Activated T-helper 17 cell treated with anti-CD3 and anti-CD28 coated beads, Interleukin-2, amount 50 U/mL, for 72 hours (primary cell): ENCODE results near the gene CUTA. TPM values are rescaled to one million over a fixed set of nuclear protein-coding genes. Genes with fewer than 3 reads are reported as not detected.
"Not testable (repeated sequence)": the region's sequence is repeated elsewhere in the genome, so short reads cannot be mapped to it uniquely, and the experiment has no call there.

ENCODE experiments used
- ATAC-seq: fragments of 150-1000 bp; cut with Tn5 transposase; replicated peaks from 2 replicates; pipeline ENCODE4 v1.10.0; 2021; ENCODE audit warnings: mild to moderate bottlenecking, moderate library complexity
- H3K27ac Mint-ChIP-seq: one replicate; pipeline ENCODE4 v1.8.0; 2022; ENCODE audit warnings: mixed read lengths
- H3K27me3 Mint-ChIP-seq: one replicate; pipeline ENCODE4 v1.8.0; 2022; ENCODE audit warnings: mixed read lengths
- H3K36me3 Mint-ChIP-seq: one replicate; pipeline ENCODE4 v1.8.0; 2022; ENCODE audit warnings: low read depth, mild to moderate bottlenecking, mixed read lengths
- H3K4me1 Mint-ChIP-seq: one replicate; pipeline ENCODE4 v1.8.0; 2022; ENCODE audit warnings: mixed read lengths
- H3K4me3 Mint-ChIP-seq: one replicate; pipeline ENCODE4 v1.8.0; 2022; ENCODE audit warnings: mild to moderate bottlenecking, mixed read lengths
- H3K9me3 Mint-ChIP-seq: one replicate; pipeline ENCODE4 v1.8.0; 2022; ENCODE audit warnings: mixed read lengths
- total RNA-seq, 2 donors: library from RNA; stranded (reverse); gene quantifications; one replicate each; pipeline ENCODE4 v1.2.3, GENCODE V29; 2022

Gene CUTA
- total RNA-seq, 2 donors from 2014 or later = 163 to 248 TPM

GRCh38 chr6:33390767-33391277 lies 27.1 kb downstream of the CUTA start:
- Mint-ChIP-seq H3K9me3 (no peaks in the 10 kb centered on the region), H3K36me3 (peaks cover 40% of the 10 kb centered on the region), H3K27me3 (no peaks in the 10 kb centered on the region), H3K4me1 (peaks cover 32% of the 10 kb centered on the region), H3K27ac (peak overlapping the region; percentile 92), H3K4me3 (peak overlapping the region; percentile 95)
- ATAC-seq = peak; percentile 0

- Mint-ChIP-seq H3K4me3 (peak overlapping the region; percentile 95), H3K4me1 (peaks cover 29% of the 10 kb centered on the region), H3K27me3 (no peaks in the 10 kb centered on the region)
Observed at GRCh38 chr6:33390173-33390572, 27.7 kb downstream of the CUTA start.

GRCh38 chr6:33384581-33385020 lies 33.3 kb downstream of the CUTA start:
- Mint-ChIP-seq H3K4me3 (no peak overlapping the region), H3K27ac (no peak overlapping the region), H3K36me3 (no peaks in the 10 kb centered on the region), H3K4me1 (no peaks in the 10 kb centered on the region), H3K27me3 (no peaks in the 10 kb centered on the region), H3K9me3 (no peaks in the 10 kb centered on the region)
- no peak for ATAC-seq

More at GRCh38 chr6:33390173-33390572, 27.7 kb downstream of the CUTA start:
- peak overlapping the region; percentile 92 for H3K27ac Mint-ChIP-seq
- H3K36me3 Mint-ChIP-seq = peaks cover 33% of the 10 kb centered on the region
- no peak for ATAC-seq
- no peaks in the 10 kb centered on the region for H3K9me3 Mint-ChIP-seq

GRCh38 chr6:33383427-33384185 lies 34.3 kb downstream of the CUTA start:
- Mint-ChIP-seq H3K4me1 (no peaks in the 10 kb centered on the region), H3K4me3 (no peak overlapping the region)
- ATAC-seq = no peak

GRCh38 chr6:33380272-33380981 lies 37.5 kb downstream of the CUTA start:
- no peaks in the 10 kb centered on the region for H3K4me1 Mint-ChIP-seq
- H3K27ac Mint-ChIP-seq = no peak overlapping the region
- H3K9me3 Mint-ChIP-seq = no peaks in the 10 kb centered on the region
- ATAC-seq = no peak
- no peaks in the 10 kb centered on the region for H3K27me3 Mint-ChIP-seq
- no peaks in the 10 kb centered on the region for H3K36me3 Mint-ChIP-seq
- H3K4me3 Mint-ChIP-seq = no peak overlapping the region

More at GRCh38 chr6:33383427-33384185, 34.3 kb downstream of the CUTA start:
- Mint-ChIP-seq H3K27ac (no peak overlapping the region), H3K36me3 (no peaks in the 10 kb centered on the region), H3K9me3 (no peaks in the 10 kb centered on the region), H3K27me3 (no peaks in the 10 kb centered on the region)

GRCh38 chr6:33379184-33379583 lies 38.7 kb downstream of the CUTA start:
- not testable (repeated sequence) for H3K4me3 Mint-ChIP-seq, H3K4me1 Mint-ChIP-seq, H3K27me3 Mint-ChIP-seq, H3K9me3 Mint-ChIP-seq, H3K27ac Mint-ChIP-seq, ATAC-seq, H3K36me3 Mint-ChIP-seq

- Mint-ChIP-seq H3K4me1 (peaks cover 4% of the 10 kb centered on the region), H3K36me3 (no peaks in the 10 kb centered on the region), H3K4me3 (no peak overlapping the region), H3K9me3 (no peaks in the 10 kb centered on the region), H3K27ac (no peak overlapping the region), H3K27me3 (no peaks in the 10 kb centered on the region)
- ATAC-seq = no peak
Observed at GRCh38 chr6:33377171-33377570, 40.7 kb downstream of the CUTA start.

GRCh38 chr6:33375143-33375671 lies 42.7 kb downstream of the CUTA start:
- H3K27me3 Mint-ChIP-seq = no peaks in the 10 kb centered on the region

GRCh38 chr6:33373960-33374910 lies 43.7 kb downstream of the CUTA start:
- ATAC-seq = no peak
- no peaks in the 10 kb centered on the region for H3K9me3 Mint-ChIP-seq
- no peak overlapping the region for H3K4me3 Mint-ChIP-seq
- peaks cover 4% of the 10 kb centered on the region for H3K4me1 Mint-ChIP-seq
- no peaks in the 10 kb centered on the region for H3K27me3 Mint-ChIP-seq
- H3K27ac Mint-ChIP-seq = peak overlapping the region; percentile 54
- no peaks in the 10 kb centered on the region for H3K36me3 Mint-ChIP-seq

More at GRCh38 chr6:33375143-33375671, 42.7 kb downstream of the CUTA start:
- Mint-ChIP-seq H3K9me3 (no peaks in the 10 kb centered on the region), H3K4me1 (peaks cover 4% of the 10 kb centered on the region), H3K4me3 (no peak overlapping the region), H3K27ac (peak overlapping the region; percentile 54), H3K36me3 (no peaks in the 10 kb centered on the region)
- ATAC-seq = peak; percentile 24

GRCh38 chr6:33372526-33373123 lies 45.3 kb downstream of the CUTA start:
- H3K4me3 Mint-ChIP-seq = no peak overlapping the region
- no peaks in the 10 kb centered on the region for H3K27me3 Mint-ChIP-seq
- H3K36me3 Mint-ChIP-seq = no peaks in the 10 kb centered on the region
- peaks cover 4% of the 10 kb centered on the region for H3K4me1 Mint-ChIP-seq
- H3K9me3 Mint-ChIP-seq = no peaks in the 10 kb centered on the region
- no peak for ATAC-seq
- H3K27ac Mint-ChIP-seq = no peak overlapping the region

GRCh38 chr6:33371901-33372300 lies 46.0 kb downstream of the CUTA start:
- not testable (repeated sequence) for H3K4me1 Mint-ChIP-seq, ATAC-seq, H3K27me3 Mint-ChIP-seq, H3K36me3 Mint-ChIP-seq, H3K9me3 Mint-ChIP-seq, H3K4me3 Mint-ChIP-seq, H3K27ac Mint-ChIP-seq

- H3K9me3 Mint-ChIP-seq = not testable (repeated sequence)
Observed at GRCh38 chr6:33367715-33368025, 50.2 kb downstream of the CUTA start.

GRCh38 chr6:33367009-33367714 lies 50.7 kb downstream of the CUTA start:
- no peak overlapping the region for H3K4me3 Mint-ChIP-seq
- H3K36me3 Mint-ChIP-seq = no peaks in the 10 kb centered on the region
- no peak overlapping the region for H3K27ac Mint-ChIP-seq
- no peaks in the 10 kb centered on the region for H3K9me3 Mint-ChIP-seq
- no peak for ATAC-seq
- H3K4me1 Mint-ChIP-seq = no peaks in the 10 kb centered on the region
- H3K27me3 Mint-ChIP-seq = no peaks in the 10 kb centered on the region

More at GRCh38 chr6:33367715-33368025, 50.2 kb downstream of the CUTA start:
- not testable (repeated sequence) for H3K36me3 Mint-ChIP-seq, H3K27ac Mint-ChIP-seq, H3K4me1 Mint-ChIP-seq, ATAC-seq, H3K27me3 Mint-ChIP-seq, H3K4me3 Mint-ChIP-seq
